ENCODE results near the gene PRUNE2. TPM values are rescaled to one million over a fixed set of nuclear protein-coding genes. Genes with fewer than 3 reads are reported as not detected.

The PRUNE2 gene
- total RNA-seq, 1 experiment from 2014 or later: 0.59 TPM

- RAD21 ChIA-PET (ENCODE audit: low non-redundant PET in 1 of 2, low total read pairs in 2 of 2, uncharacterized antibody in 2 of 2, unreplicated experiment in 2 of 2): no interaction called here
- TF ChIP-seq, protein P1, sequence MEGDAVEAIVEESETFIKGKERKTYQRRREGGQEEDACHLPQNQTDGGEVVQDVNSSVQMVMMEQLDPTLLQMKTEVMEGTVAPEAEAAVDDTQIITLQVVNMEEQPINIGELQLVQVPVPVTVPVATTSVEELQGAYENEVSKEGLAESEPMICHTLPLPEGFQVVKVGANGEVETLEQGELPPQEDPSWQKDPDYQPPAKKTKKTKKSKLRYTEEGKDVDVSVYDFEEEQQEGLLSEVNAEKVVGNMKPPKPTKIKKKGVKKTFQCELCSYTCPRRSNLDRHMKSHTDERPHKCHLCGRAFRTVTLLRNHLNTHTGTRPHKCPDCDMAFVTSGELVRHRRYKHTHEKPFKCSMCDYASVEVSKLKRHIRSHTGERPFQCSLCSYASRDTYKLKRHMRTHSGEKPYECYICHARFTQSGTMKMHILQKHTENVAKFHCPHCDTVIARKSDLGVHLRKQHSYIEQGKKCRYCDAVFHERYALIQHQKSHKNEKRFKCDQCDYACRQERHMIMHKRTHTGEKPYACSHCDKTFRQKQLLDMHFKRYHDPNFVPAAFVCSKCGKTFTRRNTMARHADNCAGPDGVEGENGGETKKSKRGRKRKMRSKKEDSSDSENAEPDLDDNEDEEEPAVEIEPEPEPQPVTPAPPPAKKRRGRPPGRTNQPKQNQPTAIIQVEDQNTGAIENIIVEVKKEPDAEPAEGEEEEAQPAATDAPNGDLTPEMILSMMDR (IDR thresholded peaks at IDR 0.05 in 2 of 3, conservative IDR thresholded peaks at IDR 0.05 in 1 of 3; ENCODE audit: borderline replicate concordance in 1 of 3, insufficient read depth in 1 of 3, low read depth in 2 of 3, low read length in 2 of 3): no peak
- TF ChIP-seq ZNF274 (IDR thresholded peaks at IDR 0.05; ENCODE audit: low read depth, low read length) (no peak), MAX (IDR thresholded peaks at IDR 0.05) (no peak), YY1 (IDR thresholded peaks at IDR 0.05; ENCODE audit: extremely low read depth, insufficient replicate concordance, low read depth, low read length) (no peak), EZH2 (IDR thresholded peaks at IDR 0.05) (no peak), SIN3A (IDR thresholded peaks at IDR 0.05; ENCODE audit: low read depth) (no peak), POLR2AphosphoS5 (IDR thresholded peaks at IDR 0.05; ENCODE audit: low read depth, low read length) (no peak), EGR1 (IDR thresholded peaks at IDR 0.05; ENCODE audit: low read depth) (no peak), CBX3 (IDR thresholded peaks at IDR 0.05; ENCODE audit: low read depth) (no peak), RAD21 (IDR thresholded peaks at IDR 0.05; ENCODE audit: low read depth) (no peak), ELF1 (IDR thresholded peaks at IDR 0.05; ENCODE audit: borderline replicate concordance, low read depth) (no peak), ATF3 (IDR thresholded peaks at IDR 0.05) (no peak), SP1 (IDR thresholded peaks at IDR 0.05; ENCODE audit: low read depth) (no peak), JUND (IDR thresholded peaks at IDR 0.05) (no peak), SRF (IDR thresholded peaks at IDR 0.05; ENCODE audit: low read depth) (no peak), EZH2phosphoT487 (IDR thresholded peaks at IDR 0.05; ENCODE audit: borderline replicate concordance) (no peak), POLR2A (IDR thresholded peaks at IDR 0.05; ENCODE audit: borderline replicate concordance, extremely low read depth, insufficient read depth, insufficient read length) (no peak)
- TF ChIP-seq, protein P2, sequence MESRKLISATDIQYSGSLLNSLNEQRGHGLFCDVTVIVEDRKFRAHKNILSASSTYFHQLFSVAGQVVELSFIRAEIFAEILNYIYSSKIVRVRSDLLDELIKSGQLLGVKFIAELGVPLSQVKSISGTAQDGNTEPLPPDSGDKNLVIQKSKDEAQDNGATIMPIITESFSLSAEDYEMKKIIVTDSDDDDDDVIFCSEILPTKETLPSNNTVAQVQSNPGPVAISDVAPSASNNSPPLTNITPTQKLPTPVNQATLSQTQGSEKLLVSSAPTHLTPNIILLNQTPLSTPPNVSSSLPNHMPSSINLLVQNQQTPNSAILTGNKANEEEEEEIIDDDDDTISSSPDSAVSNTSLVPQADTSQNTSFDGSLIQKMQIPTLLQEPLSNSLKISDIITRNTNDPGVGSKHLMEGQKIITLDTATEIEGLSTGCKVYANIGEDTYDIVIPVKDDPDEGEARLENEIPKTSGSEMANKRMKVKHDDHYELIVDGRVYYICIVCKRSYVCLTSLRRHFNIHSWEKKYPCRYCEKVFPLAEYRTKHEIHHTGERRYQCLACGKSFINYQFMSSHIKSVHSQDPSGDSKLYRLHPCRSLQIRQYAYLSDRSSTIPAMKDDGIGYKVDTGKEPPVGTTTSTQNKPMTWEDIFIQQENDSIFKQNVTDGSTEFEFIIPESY (IDR thresholded peaks at IDR 0.05; ENCODE audit: extremely low read depth, insufficient replicate concordance, low read length): no peak
- TF ChIP-seq, protein P3, sequence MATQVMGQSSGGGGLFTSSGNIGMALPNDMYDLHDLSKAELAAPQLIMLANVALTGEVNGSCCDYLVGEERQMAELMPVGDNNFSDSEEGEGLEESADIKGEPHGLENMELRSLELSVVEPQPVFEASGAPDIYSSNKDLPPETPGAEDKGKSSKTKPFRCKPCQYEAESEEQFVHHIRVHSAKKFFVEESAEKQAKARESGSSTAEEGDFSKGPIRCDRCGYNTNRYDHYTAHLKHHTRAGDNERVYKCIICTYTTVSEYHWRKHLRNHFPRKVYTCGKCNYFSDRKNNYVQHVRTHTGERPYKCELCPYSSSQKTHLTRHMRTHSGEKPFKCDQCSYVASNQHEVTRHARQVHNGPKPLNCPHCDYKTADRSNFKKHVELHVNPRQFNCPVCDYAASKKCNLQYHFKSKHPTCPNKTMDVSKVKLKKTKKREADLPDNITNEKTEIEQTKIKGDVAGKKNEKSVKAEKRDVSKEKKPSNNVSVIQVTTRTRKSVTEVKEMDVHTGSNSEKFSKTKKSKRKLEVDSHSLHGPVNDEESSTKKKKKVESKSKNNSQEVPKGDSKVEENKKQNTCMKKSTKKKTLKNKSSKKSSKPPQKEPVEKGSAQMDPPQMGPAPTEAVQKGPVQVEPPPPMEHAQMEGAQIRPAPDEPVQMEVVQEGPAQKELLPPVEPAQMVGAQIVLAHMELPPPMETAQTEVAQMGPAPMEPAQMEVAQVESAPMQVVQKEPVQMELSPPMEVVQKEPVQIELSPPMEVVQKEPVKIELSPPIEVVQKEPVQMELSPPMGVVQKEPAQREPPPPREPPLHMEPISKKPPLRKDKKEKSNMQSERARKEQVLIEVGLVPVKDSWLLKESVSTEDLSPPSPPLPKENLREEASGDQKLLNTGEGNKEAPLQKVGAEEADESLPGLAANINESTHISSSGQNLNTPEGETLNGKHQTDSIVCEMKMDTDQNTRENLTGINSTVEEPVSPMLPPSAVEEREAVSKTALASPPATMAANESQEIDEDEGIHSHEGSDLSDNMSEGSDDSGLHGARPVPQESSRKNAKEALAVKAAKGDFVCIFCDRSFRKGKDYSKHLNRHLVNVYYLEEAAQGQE (IDR thresholded peaks at IDR 0.05; ENCODE audit: low read depth): no peak
- POLR2A ChIA-PET: no interaction called here
- H3K9me3 ChIP-seq (ENCODE audit: control insufficient read depth in 1 of 2, insufficient read depth in 1 of 2, low read depth in 1 of 2, low read length in 2 of 2): no peaks in the 10 kb centered on the region
- CTCF ChIA-PET: no interaction called here
- no peak overlapping the region for H3K27ac ChIP-seq (ENCODE audit: low read depth, low read length)
- DNase-seq (ENCODE audit: low read depth, low spot score) (no peak), ATAC-seq (no peak)
- intact Hi-C loops (cut with micrococcal nuclease): no loop called here
- 0 out of 2 replicates have a peak, but pooled peaks cover 5% of the 10 kb centered on the region for H3K27me3 ChIP-seq (ENCODE audit: insufficient read depth, low read length)
- no peak overlapping the region for H3K4me3 ChIP-seq (replicated peaks in 1 of 2; ENCODE audit: low read depth in 1 of 2, low read length in 2 of 2)
- no TSS peak for BruUV-seq (replicated peaks)
- no peak overlapping the region for H2AFZ ChIP-seq (ENCODE audit: low read depth, low read length, poor library complexity, severe bottlenecking)
- no peak overlapping the region for H3K9ac ChIP-seq (ENCODE audit: low read length)
- H3K36me3 ChIP-seq (ENCODE audit: control insufficient read depth in 1 of 2, insufficient read depth in 2 of 2, low read length in 2 of 2): no peaks in the 10 kb centered on the region
- no peaks in the 10 kb centered on the region for H3K79me2 ChIP-seq (ENCODE audit: insufficient read depth, low read length)
- no peaks in the 10 kb centered on the region for H4K20me1 ChIP-seq (ENCODE audit: insufficient read depth)
- no peaks in the 10 kb centered on the region for H3K4me1 ChIP-seq (ENCODE audit: control insufficient read depth in 1 of 2, insufficient read depth in 2 of 2, low read length in 2 of 2)
- H3K4me2 ChIP-seq (ENCODE audit: low read length): no peak overlapping the region
- H3K9me2 ChIP-seq (ENCODE audit: insufficient read depth): no peaks in the 10 kb centered on the region
Measured at GRCh38 chr9:76803083-76803482, 102.8 kb downstream of the PRUNE2 start.

Measured in HCT116 (cell line).